ENCODE data around the gene RBM8A.

The RBM8A gene

GRCh38 chr1:145874646-145875045, 52.6 kb downstream of the RBM8A start:
- H3K4me3 ChIP-seq (ENCODE audit: low read depth, low read length) = no peak overlapping the region
- in situ Hi-C loops (cut with HindIII; ENCODE audit: low sequenced_read_pairs) = no loop called here
- DNase-seq (ENCODE audit: low read depth, low spot score) = no peak
- TF ChIP-seq CTCF (IDR thresholded peaks at IDR 0.05; ENCODE audit: low read depth, low read length) = no peak

GRCh38 chr1:145871994-145872924, 55.0 kb downstream of the RBM8A start:
- TF ChIP-seq CTCF (IDR thresholded peaks at IDR 0.05; ENCODE audit: low read depth, low read length) = no peak
- in situ Hi-C loops (cut with HindIII; ENCODE audit: low sequenced_read_pairs) = no loop called here
- peak; percentile 66 for DNase-seq (ENCODE audit: low read depth, low spot score)
- peak overlapping the region; percentile 42 for H3K4me3 ChIP-seq (ENCODE audit: low read depth, low read length)
